ENCODE data around the gene NONO. TPM values are rescaled to one million over a fixed set of nuclear protein-coding genes. Genes with fewer than 3 reads are reported as not detected.
"Not testable (repeated sequence)": the region's sequence is repeated elsewhere in the genome, so short reads cannot be mapped to it uniquely, and the experiment has no call there.

Gene NONO
- total RNA-seq, 1 donor from 2014 or later, result 343 TPM

DNA sequence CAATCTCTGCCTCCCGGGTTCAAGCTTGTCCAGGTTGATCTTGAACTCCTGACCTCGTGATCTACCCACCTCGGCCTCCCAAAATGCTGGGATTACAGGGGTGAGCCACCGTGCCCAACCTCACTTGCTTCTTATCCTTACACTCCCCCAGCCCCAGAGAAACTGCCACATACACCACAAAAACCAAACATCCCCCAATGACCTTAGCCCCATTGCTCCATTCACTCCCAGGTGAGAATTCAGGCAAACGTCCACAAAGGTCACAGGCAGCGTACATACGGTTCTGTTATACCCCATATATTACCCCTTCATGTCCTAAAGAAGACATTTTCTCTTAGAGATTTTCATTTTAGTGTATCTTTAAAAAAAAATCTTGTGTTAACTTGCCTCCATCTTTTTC is 17.1 kb downstream of the NONO start:
- not testable (repeated sequence) for H3K4me2 ChIP-seq (ENCODE audit: low read length); H3K27me3 ChIP-seq (ENCODE audit: insufficient read depth, low read length); H3K79me2 ChIP-seq (ENCODE audit: insufficient read depth, low read length); H3K4me3 Mint-ChIP-seq (ENCODE audit: unreplicated experiment); H3K27me3 Mint-ChIP-seq (ENCODE audit: low read depth, unreplicated experiment); H2AFZ ChIP-seq (ENCODE audit: low read depth, low read length); H3K9me3 ChIP-seq (ENCODE audit: insufficient read depth, low read depth, low read length); H3K4me3 ChIP-seq (ENCODE audit: insufficient read depth, low read depth, low read length); H3K9ac ChIP-seq (ENCODE audit: low read length); H3K27ac ChIP-seq (ENCODE audit: low read depth, low read length); DNase-seq (ENCODE audit: low read depth); H3K9me3 Mint-ChIP-seq (ENCODE audit: unreplicated experiment)
- Histone ChIP-seq H3K4me1 (ENCODE audit: insufficient read depth, low read length) (peaks cover 11% of the 10 kb centered on the region), H4K20me1 (ENCODE audit: insufficient read depth, low read length) (peaks cover 16% of the 10 kb centered on the region), H3K36me3 (ENCODE audit: insufficient read depth, low read length) (peaks cover 30% of the 10 kb centered on the region)
- Mint-ChIP-seq H3K4me1 (ENCODE audit: low read depth, unreplicated experiment) (peaks cover 16% of the 10 kb centered on the region), H3K27ac (ENCODE audit: unreplicated experiment) (peak overlapping the region; percentile 53), H3K36me3 (ENCODE audit: low read depth, unreplicated experiment) (peaks cover 27% of the 10 kb centered on the region)
- peak; percentile 73 for FAIRE-seq

- Histone ChIP-seq H3K4me1 (ENCODE audit: insufficient read depth, low read length) (peaks cover 11% of the 10 kb centered on the region), H3K79me2 (ENCODE audit: insufficient read depth, low read length) (no peaks in the 10 kb centered on the region), H3K4me3 (ENCODE audit: insufficient read depth, low read depth, low read length) (no peak within 1 kb of the TSS), H3K9me3 (ENCODE audit: insufficient read depth, low read depth, low read length) (no peaks in the 10 kb centered on the region), H3K27me3 (ENCODE audit: insufficient read depth, low read length) (no peaks in the 10 kb centered on the region), H4K20me1 (ENCODE audit: insufficient read depth, low read length) (peaks cover 16% of the 10 kb centered on the region), H3K27ac (ENCODE audit: low read depth, low read length) (no peak within 1 kb of the TSS), H3K4me2 (ENCODE audit: low read length) (peak within 1 kb of the TSS; percentile 19), H3K9ac (ENCODE audit: low read length) (no peak within 1 kb of the TSS), H3K36me3 (ENCODE audit: insufficient read depth, low read length) (peaks cover 28% of the 10 kb centered on the region), H2AFZ (ENCODE audit: low read depth, low read length) (no peak within 1 kb of the TSS)
- peaks cover 24% of the 10 kb centered on the region for H3K36me3 Mint-ChIP-seq (ENCODE audit: low read depth, unreplicated experiment)
- H3K27me3 Mint-ChIP-seq (ENCODE audit: low read depth, unreplicated experiment), result no peaks in the 10 kb centered on the region
- peaks cover 16% of the 10 kb centered on the region for H3K4me1 Mint-ChIP-seq (ENCODE audit: low read depth, unreplicated experiment)
- DNase-seq (ENCODE audit: low read depth) (peak; percentile 62), FAIRE-seq (no peak)
- H3K4me3 Mint-ChIP-seq (ENCODE audit: unreplicated experiment), result peak within 1 kb of the TSS; percentile 62
- peak within 1 kb of the TSS; percentile 62 for H3K27ac Mint-ChIP-seq (ENCODE audit: unreplicated experiment)
- no peaks in the 10 kb centered on the region for H3K9me3 Mint-ChIP-seq (ENCODE audit: unreplicated experiment)
- TF ChIP-seq CTCF (IDR thresholded peaks at IDR 0.05; ENCODE audit: insufficient read depth, low read depth, low read length) (no peak), EZH2 (IDR thresholded peaks at IDR 0.05; ENCODE audit: insufficient read depth, low read length) (no peak)
Observed at GRCh38 chrX:71301195-71301924, 17.9 kb downstream of the NONO start, which contains the start of gene ITGB1BP2. Gene ITGB1BP2, plus strand, starts transcription at chrX:71301750. Its CDS starts 57 bp downstream, at chrX:71301807.

GRCh38 chrX:71302461-71303213 is 19.2 kb downstream of the NONO start:
- Histone ChIP-seq H3K27ac (ENCODE audit: low read depth, low read length) (no peak overlapping the region), H3K27me3 (ENCODE audit: insufficient read depth, low read length) (no peaks in the 10 kb centered on the region), H3K9me3 (ENCODE audit: insufficient read depth, low read depth, low read length) (no peaks in the 10 kb centered on the region), H3K4me1 (ENCODE audit: insufficient read depth, low read length) (peaks cover 11% of the 10 kb centered on the region), H3K36me3 (ENCODE audit: insufficient read depth, low read length) (peaks cover 20% of the 10 kb centered on the region), H2AFZ (ENCODE audit: low read depth, low read length) (no peak overlapping the region), H4K20me1 (ENCODE audit: insufficient read depth, low read length) (peaks cover 10% of the 10 kb centered on the region), H3K79me2 (ENCODE audit: insufficient read depth, low read length) (no peaks in the 10 kb centered on the region), H3K4me3 (ENCODE audit: insufficient read depth, low read depth, low read length) (no peak overlapping the region), H3K9ac (ENCODE audit: low read length) (no peak overlapping the region), H3K4me2 (ENCODE audit: low read length) (peak overlapping the region; percentile 15)
- FAIRE-seq (no peak), DNase-seq (ENCODE audit: low read depth) (peak; percentile 12)
- H3K4me3 Mint-ChIP-seq (ENCODE audit: unreplicated experiment), result no peak overlapping the region
- no peak overlapping the region for H3K27ac Mint-ChIP-seq (ENCODE audit: unreplicated experiment)
- no peaks in the 10 kb centered on the region for H3K27me3 Mint-ChIP-seq (ENCODE audit: low read depth, unreplicated experiment)
- no peak for TF ChIP-seq CTCF (IDR thresholded peaks at IDR 0.05; ENCODE audit: insufficient read depth, low read depth, low read length)
- peaks cover 23% of the 10 kb centered on the region for H3K36me3 Mint-ChIP-seq (ENCODE audit: low read depth, unreplicated experiment)
- H3K4me1 Mint-ChIP-seq (ENCODE audit: low read depth, unreplicated experiment), result peaks cover 16% of the 10 kb centered on the region
- no peaks in the 10 kb centered on the region for H3K9me3 Mint-ChIP-seq (ENCODE audit: unreplicated experiment)
